Measurements from ENCODE around the gene L2HGDH.

- TF ChIP-seq POLR2AphosphoS5 (IDR thresholded peaks at IDR 0.05) (no peak), CTCF (IDR thresholded peaks at IDR 0.05) (no peak), POLR2A (IDR thresholded peaks at IDR 0.05) (no peak), EP300 (IDR thresholded peaks at IDR 0.05; ENCODE audit: low read depth) (no peak)
Measured at GRCh38 chr14:50312734-50313054, 665 bp upstream of the L2HGDH start.
